SK-N-MC (cell line): ENCODE results near the gene MSANTD7.

Source experiments
- EZH2 ChIP-seq: fragments of 200-600 bp; sonication (generic); IDR thresholded peaks from one replicate; pipeline ENCODE4 v1.6.1; 2017; ENCODE audit warnings: antibody characterized with exemption
- FOXP2 ChIP-seq: optimal IDR thresholded peaks from 2 replicates; pipeline ENCODE3; 2011; ENCODE audit warnings: mild to moderate bottlenecking, moderate library complexity; ENCODE audit not compliant: insufficient read depth; ENCODE audit errors: extremely low read length, control extremely low read depth
- POLR2AphosphoS5 ChIP-seq: IDR thresholded peaks from 2 replicates; pipeline ENCODE4 v1.6.1; 2012; ENCODE audit warnings: mild to moderate bottlenecking, low read depth, low read length, borderline replicate concordance

GRCh38 chr10:14876764-14877163 is 38.7 kb downstream of the MSANTD7 start:
- no peak for TF ChIP-seq POLR2AphosphoS5
- TF ChIP-seq EZH2 = no peak
- no peak for TF ChIP-seq FOXP2
